DMS53 treated with DMSO at 0.1 percent for 48 hours (cell line): ENCODE results near the gene ICA1.
"Not testable (repeated sequence)": the region's sequence is repeated elsewhere in the genome, so short reads cannot be mapped to it uniquely, and the experiment has no call there.

Experiments
- DNase-seq: peaks from one replicate; lab custom pipeline; 2025; ENCODE audit not compliant: unreplicated experiment; lab: John Stamatoyannopoulos, UW

Gene ICA1

GRCh38 chr7:8263048-8263447 is 1.1 kb upstream of the ICA1 start:
- no peak for DNase-seq

DNA sequence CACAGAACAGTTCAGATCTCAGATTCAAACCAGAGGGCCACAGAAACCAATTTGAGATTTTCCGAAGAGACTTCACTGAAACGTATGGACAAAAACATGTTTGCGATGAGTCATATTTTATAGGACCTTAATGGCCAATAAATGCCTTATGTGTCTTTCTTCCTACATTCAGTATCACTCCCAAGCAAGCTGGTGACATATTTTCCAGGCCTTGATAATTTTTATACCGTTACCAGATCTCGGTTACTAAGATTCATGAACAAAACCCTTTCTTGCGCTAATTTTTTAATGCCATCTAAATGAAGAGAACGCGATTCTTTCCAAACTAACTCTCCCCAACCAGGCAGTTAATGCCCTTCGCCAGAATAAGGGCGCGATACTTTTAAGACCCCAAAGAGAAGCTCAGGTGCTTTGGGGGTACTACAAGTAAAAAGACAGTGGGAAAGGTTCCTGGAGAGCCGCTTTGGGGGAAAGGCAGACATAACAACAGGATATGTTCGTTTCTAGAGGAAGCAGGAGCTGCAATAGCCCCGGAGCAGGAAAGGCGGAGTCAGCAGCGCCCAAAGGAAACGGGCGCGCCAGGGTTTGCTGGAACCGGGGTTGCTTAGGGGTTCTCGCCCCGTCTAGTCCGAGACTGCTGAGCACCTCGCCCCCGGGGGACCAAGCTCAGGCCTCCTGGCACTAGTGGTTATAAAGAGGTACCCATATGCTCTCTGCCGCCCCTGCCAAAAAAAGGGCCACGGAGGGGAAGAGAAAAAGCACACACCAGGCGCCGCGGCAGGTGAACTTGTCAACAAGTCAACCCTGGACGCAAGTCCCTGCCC is 884 bp downstream of the ICA1 start:
- peak; percentile 64 for DNase-seq

DNA sequence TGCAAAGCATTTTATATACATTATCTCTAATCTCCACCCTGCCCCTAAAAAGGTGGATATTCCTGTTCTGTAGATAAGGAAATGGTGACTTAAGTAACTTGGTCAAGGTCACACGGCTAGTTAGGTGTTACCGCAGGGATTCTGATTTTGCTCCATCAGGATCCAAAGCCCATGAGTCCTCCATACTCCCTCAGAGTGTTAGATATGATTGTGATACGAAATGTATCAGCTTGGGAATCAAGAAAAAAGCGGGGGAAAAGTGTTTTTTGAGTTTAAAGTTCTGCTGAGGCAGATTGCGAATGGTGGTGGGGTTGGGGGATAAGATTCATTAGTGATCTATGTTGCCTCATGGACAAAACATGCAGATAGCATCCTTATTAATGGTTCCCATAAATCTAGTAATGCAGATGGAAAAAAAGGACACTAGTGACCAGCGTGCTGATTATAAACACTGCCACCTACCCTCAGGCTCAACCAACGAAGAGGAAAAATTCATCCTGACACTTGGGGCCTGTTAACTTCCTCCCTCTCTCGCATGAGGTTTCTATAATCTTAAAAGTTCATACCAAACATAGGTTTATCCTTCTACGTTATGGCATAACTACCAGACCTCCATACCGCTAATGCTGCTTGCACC is 2.3 kb downstream of the ICA1 start:
- DNase-seq: no peak

DNA sequence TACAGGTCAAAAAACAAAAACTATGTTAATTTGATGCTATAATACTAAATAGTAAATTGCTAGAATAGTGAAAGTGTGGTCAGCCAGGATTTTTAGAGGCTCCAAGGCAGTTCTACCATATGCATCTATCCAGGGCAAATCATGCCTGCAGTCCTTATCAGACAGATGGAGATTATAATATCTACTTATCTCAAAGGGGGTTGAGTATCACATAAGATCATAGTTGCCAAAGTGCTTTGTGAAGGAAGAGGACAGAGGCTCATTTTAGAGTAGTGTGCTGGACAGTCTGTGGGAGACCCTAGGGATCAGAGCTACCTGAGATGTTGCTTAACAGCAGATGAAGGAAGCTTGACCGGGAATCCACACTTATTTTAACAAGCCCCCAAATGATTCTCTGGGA is 3.2 kb downstream of the ICA1 start:
- DNase-seq: no peak

DNA sequence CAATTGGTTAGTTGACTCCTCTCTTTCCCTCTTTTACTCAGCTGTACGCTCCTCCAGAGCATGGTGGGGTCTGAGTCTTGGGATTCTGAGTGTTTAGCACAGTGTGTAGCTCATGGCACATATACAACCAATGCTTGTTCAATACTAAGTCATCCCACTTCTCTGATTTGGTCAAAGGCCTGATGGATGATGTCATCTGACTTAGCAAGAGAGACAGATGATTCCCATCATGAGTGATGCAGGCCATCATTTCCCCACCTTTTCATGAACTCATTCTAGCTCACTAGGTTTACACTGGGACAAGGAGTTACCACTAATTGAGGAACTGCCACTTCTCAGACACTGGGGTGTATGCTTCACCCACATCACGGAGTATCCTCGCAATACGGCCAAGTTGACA is 3.8 kb downstream of the ICA1 start:
- no peak for DNase-seq

GRCh38 chr7:8255680-8256655 is 6.0 kb downstream of the ICA1 start:
- no peak for DNase-seq

DNA sequence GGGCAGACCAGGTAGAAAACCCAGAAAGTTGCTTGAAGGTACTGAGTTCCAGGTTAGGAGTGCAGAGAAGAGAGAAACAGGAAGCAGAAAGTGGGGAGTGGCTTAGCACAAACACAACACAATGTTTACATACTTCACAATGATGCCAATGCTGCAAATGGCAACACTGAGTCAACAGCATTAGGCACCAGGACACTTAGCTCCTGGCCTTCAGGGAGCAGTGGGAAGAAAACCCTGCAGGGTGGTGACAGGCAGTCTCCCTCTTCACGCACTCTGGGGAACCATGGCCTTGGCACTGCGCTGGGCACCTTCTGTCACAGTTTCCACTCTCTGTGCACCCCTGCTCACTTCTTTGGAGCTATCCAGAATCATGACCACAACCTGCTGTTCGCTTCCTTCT is 7.3 kb downstream of the ICA1 start:
- peak; percentile 86 for DNase-seq

DNA sequence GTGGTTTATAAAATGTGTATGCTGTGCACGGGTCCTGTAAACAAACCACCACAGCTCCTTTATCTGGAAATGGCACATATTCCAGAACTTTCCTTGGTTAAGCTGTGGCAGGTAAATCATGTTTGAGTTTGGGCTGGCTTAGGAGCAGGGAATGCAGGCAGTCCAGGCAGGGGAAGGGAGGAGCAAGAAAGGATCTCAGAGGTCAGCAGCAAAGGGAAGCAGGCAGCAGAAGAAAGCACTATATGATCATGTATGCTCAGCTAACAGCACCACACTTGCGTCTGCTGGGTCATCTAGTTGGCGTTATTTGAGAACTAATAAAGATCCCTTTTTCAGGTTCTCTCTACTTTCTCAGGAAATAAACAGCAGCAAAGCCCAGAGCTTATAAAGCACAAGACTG is 7.8 kb downstream of the ICA1 start:
- DNase-seq: no peak

DNA sequence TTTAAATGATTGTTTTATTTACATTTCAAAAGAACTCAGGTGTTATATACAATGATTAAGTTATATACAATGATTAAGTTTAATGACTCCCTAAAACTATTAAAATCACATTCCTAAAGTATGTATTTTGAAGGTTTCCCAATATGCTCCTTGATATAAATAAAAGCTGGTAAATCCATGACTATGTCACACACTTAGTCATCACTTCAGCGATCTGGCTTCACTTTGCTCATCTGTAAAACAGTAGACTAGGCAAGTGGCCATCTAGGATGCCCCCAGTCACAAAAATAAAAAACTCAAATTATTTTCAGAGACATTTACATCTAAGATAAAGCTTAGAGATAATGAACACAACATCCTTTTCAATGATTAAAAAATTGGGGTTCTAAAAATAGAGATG is 10.8 kb downstream of the ICA1 start:
- no peak for DNase-seq

- no peak for DNase-seq
Measured at GRCh38 chr7:8250547-8250946, 11.4 kb downstream of the ICA1 start.

- no peak for DNase-seq
Measured at GRCh38 chr7:8249121-8249520, 12.8 kb downstream of the ICA1 start.

- no peak for DNase-seq
Measured at GRCh38 chr7:8246020-8246419, 15.9 kb downstream of the ICA1 start.

- not testable (repeated sequence) for DNase-seq
Measured at GRCh38 chr7:8245032-8245431, 16.9 kb downstream of the ICA1 start.

DNA sequence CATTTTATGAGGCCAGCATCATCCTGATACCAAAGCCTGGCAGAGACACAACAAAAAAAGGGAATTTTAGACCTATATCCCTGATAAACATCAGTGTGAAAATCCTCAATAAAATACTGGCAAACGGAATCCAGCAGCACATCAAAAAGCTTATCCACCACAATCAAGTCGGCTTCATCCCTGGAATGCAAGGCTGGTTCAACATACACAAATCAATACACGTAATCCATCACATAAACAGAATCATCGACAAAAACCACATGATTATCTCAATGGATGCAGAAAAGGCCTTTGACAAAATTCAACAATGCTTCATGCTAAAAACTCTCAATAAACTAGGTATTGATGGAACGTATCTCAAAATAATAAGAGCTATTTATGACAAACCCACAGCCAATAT is 18.9 kb downstream of the ICA1 start:
- not testable (repeated sequence) for DNase-seq

- not testable (repeated sequence) for DNase-seq
Measured at GRCh38 chr7:8239702-8240362, 22.1 kb downstream of the ICA1 start.

DNA sequence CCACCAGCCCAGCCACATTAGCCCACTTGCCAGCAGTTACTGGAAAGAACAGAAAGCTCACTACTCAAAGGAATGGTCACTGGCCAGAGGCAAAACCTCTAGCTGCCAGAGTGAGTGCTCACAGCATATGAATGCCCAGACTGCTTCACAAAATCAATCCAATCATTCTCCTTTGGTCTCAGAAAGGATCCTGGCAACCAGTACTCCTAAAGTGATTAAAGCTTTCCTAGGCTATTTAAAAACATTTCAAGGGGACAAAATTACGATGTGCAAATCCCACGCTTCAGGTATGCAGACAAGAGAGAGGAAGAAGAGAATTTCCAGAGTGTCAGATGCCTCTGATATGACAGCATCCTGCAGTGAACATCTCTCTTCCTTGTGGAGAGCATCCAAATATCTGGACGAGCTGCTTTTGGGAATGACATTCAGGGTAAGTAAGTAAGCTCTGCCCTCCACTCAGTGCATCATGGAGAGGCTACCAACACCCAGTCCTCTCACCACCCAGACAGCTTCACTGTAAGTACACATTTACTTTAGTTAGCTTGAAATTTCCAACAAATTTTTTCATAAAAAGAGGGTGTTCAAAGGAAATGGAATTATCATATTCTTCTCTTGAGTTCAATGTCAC is 25.1 kb downstream of the ICA1 start:
- no peak for DNase-seq

GRCh38 chr7:8232999-8233847 is 28.7 kb downstream of the ICA1 start:
- no peak for DNase-seq

DNA sequence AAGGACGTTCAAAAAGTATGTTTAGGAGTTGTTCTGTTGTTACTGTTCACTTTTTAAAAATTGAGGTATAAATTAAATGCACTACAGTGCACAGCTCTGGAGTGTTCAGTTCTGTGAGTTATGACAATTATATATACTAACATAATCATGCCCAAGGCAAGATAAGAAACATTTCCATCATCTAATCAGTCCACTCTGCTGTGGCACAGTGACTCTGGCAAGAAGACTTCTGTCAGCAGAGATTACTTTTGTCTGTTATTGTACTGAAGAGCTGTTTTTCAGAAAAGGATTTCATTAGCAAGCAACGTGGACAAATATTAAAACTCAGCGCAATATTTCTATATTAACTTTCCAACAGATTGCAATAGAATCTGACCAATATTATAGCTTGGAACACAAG is 32.0 kb downstream of the ICA1 start:
- DNase-seq: no peak

GRCh38 chr7:8228766-8229674 is 32.9 kb downstream of the ICA1 start:
- DNase-seq: no peak
